PC-9 (cell line): Measurements from ENCODE around the gene TBC1D22A. TPM values are rescaled to one million over a fixed set of nuclear protein-coding genes. Genes with fewer than 3 reads are reported as not detected.

Source experiments
- BruUV-seq: library from RNA; stranded (reverse); fragments of 400-500 nt; replicated peaks from 2 replicates; lab custom pipeline; 2021; lab: Mats Ljungman, UMichigan
- CTCF ChIA-PET: fragments of 300-600 bp; sonication (Branson Sonifier 250); formaldehyde crosslinking; loops from one replicate; lab custom pipeline; 2022; ENCODE audit warnings: antibody characterized with exemption; lab: Charles Lee
- POLR2A ChIA-PET: fragments of 300-600 bp; sonication (Branson Sonifier 250); formaldehyde crosslinking; loops from one replicate; lab custom pipeline; 2022; ENCODE audit warnings: antibody characterized with exemption; ENCODE audit not compliant: unreplicated experiment; lab: Charles Lee
- DNase-seq, 2 experiments: peaks; one replicate each; pipeline versions ENCODE4 v3.0.0 to v3.0.0-alpha.2; 2015 to 2022; ENCODE audit warnings: mixed read lengths in 1 of 2
- H2AFZ ChIP-seq: fragments of 200-600 bp; sonication (generic); 2 replicates; pipeline ENCODE4 v1.8.1; 2017; ENCODE audit warnings: antibody characterized with exemption
- H3F3A ChIP-seq: fragments of 200-600 bp; sonication (generic); 2 replicates; pipeline ENCODE4 v1.8.1; 2017; ENCODE audit warnings: antibody characterized with exemption, mild to moderate bottlenecking, low read depth; ENCODE audit not compliant: insufficient read depth
- H3K27ac ChIP-seq: fragments of 200-600 bp; sonication (generic); 2 replicates; pipeline ENCODE4 v1.6.1; 2016; ENCODE audit warnings: mixed run types
- H3K27me3 ChIP-seq: fragments of 200-600 bp; sonication (generic); 2 replicates; pipeline ENCODE4 v1.6.1; 2016; ENCODE audit warnings: low read depth, mixed run types; ENCODE audit not compliant: insufficient read depth
- H3K36me3 ChIP-seq: fragments of 200-600 bp; sonication (generic); 2 replicates; pipeline ENCODE4 v1.6.1; 2016; ENCODE audit warnings: low read depth, mixed run types
- H3K4me1 ChIP-seq: fragments of 200-600 bp; sonication (generic); replicated peaks from 2 replicates; pipeline ENCODE4 v1.6.1; 2016; ENCODE audit warnings: mixed run types; ENCODE audit not compliant: insufficient read depth
- H3K4me2 ChIP-seq: fragments of 200-600 bp; sonication (generic); 2 replicates; pipeline ENCODE4 v1.6.1; 2017; ENCODE audit warnings: mixed run types
- H3K4me3 ChIP-seq: fragments of 200-600 bp; sonication (generic); 2 replicates; pipeline ENCODE4 v1.6.1; 2016; ENCODE audit warnings: mixed run types
- H3K79me2 ChIP-seq: fragments of 200-600 bp; sonication (generic); 2 replicates; pipeline ENCODE4 v1.6.1; 2017; ENCODE audit warnings: low read depth, mixed run types
- H3K9me2 ChIP-seq: fragments of 200-600 bp; sonication (generic); 2 replicates; pipeline ENCODE4 v1.8.1; 2017; ENCODE audit warnings: mild to moderate bottlenecking; ENCODE audit not compliant: insufficient read depth
- H3K9me3 ChIP-seq: fragments of 200-600 bp; sonication (generic); 2 replicates; pipeline ENCODE4 v1.8.1; 2016; ENCODE audit warnings: low read depth; ENCODE audit not compliant: insufficient read depth
- H4K20me1 ChIP-seq: fragments of 200-600 bp; sonication (generic); 2 replicates; pipeline ENCODE4 v1.8.1; 2017; ENCODE audit not compliant: insufficient read depth
- EZH2 ChIP-seq: fragments of 200-600 bp; sonication (generic); IDR thresholded peaks from 2 replicates; pipeline ENCODE4 v1.8.0; 2017; ENCODE audit warnings: antibody characterized with exemption, low read depth
- intact Hi-C: fragments of 100-400 bp; cut with micrococcal nuclease; formaldehyde crosslinking; loops from one replicate; pipeline ENCODE4 v1.10.0; 2022; ENCODE audit not compliant: unreplicated experiment
- total RNA-seq: library from RNA; stranded (reverse); gene quantifications from 2 replicates; pipeline ENCODE4 v1.2.3, GENCODE V29; 2021
- TF ChIP-seq, protein P1 (sequence below): fragments of 200-600 bp; sonication (generic); conservative IDR thresholded peaks from 2 replicates; pipeline ENCODE4 v1.6.1; 2017; ENCODE audit warnings: mixed run types, antibody characterized with exemption, mild to moderate bottlenecking, moderate library complexity

Gene TBC1D22A
- total RNA-seq, 1 experiment from 2014 or later = 40.3 TPM

- Histone ChIP-seq H4K20me1 (peaks cover 48% of the 10 kb centered on the region), H3F3A (no peaks in the 10 kb centered on the region), H3K4me3 (no peak overlapping the region), H3K9me3 (no peaks in the 10 kb centered on the region), H3K9me2 (no peaks in the 10 kb centered on the region), H2AFZ (no peak overlapping the region), H3K36me3 (0 out of 2 replicates have a peak, but pooled peaks cover 4% of the 10 kb centered on the region), H3K4me1 (no peaks in the 10 kb centered on the region), H3K27ac (no peak overlapping the region), H3K4me2 (no peak overlapping the region), H3K79me2 (no peaks in the 10 kb centered on the region), H3K27me3 (no peaks in the 10 kb centered on the region)
- intact Hi-C loops = no loop called here
- TF ChIP-seq, protein P1, sequence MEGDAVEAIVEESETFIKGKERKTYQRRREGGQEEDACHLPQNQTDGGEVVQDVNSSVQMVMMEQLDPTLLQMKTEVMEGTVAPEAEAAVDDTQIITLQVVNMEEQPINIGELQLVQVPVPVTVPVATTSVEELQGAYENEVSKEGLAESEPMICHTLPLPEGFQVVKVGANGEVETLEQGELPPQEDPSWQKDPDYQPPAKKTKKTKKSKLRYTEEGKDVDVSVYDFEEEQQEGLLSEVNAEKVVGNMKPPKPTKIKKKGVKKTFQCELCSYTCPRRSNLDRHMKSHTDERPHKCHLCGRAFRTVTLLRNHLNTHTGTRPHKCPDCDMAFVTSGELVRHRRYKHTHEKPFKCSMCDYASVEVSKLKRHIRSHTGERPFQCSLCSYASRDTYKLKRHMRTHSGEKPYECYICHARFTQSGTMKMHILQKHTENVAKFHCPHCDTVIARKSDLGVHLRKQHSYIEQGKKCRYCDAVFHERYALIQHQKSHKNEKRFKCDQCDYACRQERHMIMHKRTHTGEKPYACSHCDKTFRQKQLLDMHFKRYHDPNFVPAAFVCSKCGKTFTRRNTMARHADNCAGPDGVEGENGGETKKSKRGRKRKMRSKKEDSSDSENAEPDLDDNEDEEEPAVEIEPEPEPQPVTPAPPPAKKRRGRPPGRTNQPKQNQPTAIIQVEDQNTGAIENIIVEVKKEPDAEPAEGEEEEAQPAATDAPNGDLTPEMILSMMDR = no peak
- no peak for TF ChIP-seq EZH2
- POLR2A ChIA-PET = no interaction called here
- no peak for DNase-seq
- BruUV-seq = no TSS peak
- CTCF ChIA-PET = no interaction called here
These were observed 145.1 kb downstream of the TBC1D22A start for GRCh38 chr22:46907241-46908215.

GRCh38 chr22:46908641-46909107 is 146.2 kb downstream of the TBC1D22A start:
- BruUV-seq = no TSS peak
- ChIA-PET POLR2A (no interaction called here), CTCF (no interaction called here)
- Histone ChIP-seq H3K9me2 (no peaks in the 10 kb centered on the region), H3K36me3 (0 out of 2 replicates have a peak, but pooled peaks cover 4% of the 10 kb centered on the region), H3K9me3 (no peaks in the 10 kb centered on the region), H3K79me2 (no peaks in the 10 kb centered on the region), H3K4me3 (no peak overlapping the region), H2AFZ (no peak overlapping the region), H3K27me3 (no peaks in the 10 kb centered on the region), H3K4me1 (no peaks in the 10 kb centered on the region), H3F3A (no peaks in the 10 kb centered on the region), H4K20me1 (peaks cover 38% of the 10 kb centered on the region), H3K27ac (no peak overlapping the region), H3K4me2 (no peak overlapping the region)
- TF ChIP-seq, protein P1 = no peak
- no peak for TF ChIP-seq EZH2
- no peak for DNase-seq
- intact Hi-C loops = no loop called here

GRCh38 chr22:46909237-46910030 is 147.0 kb downstream of the TBC1D22A start:
- no peak for TF ChIP-seq EZH2
- TF ChIP-seq, protein P1 = no peak

More at GRCh38 chr22:46909237-46910030, 147.0 kb downstream of the TBC1D22A start:
- POLR2A ChIA-PET = no interaction called here
- Histone ChIP-seq H4K20me1 (peaks cover 38% of the 10 kb centered on the region), H3K4me1 (no peaks in the 10 kb centered on the region), H3K4me3 (no peak overlapping the region), H3K79me2 (no peaks in the 10 kb centered on the region), H3K27me3 (no peaks in the 10 kb centered on the region), H3K27ac (no peak overlapping the region), H3K9me2 (no peaks in the 10 kb centered on the region), H3F3A (no peaks in the 10 kb centered on the region), H3K4me2 (no peak overlapping the region), H3K36me3 (0 out of 2 replicates have a peak, but pooled peaks cover 4% of the 10 kb centered on the region), H2AFZ (no peak overlapping the region), H3K9me3 (no peaks in the 10 kb centered on the region)
- no peak for DNase-seq
- intact Hi-C loops = no loop called here
- CTCF ChIA-PET = no interaction called here
- no TSS peak for BruUV-seq
